GM19193 (cell line): ENCODE results near the gene IMPACT.

Experiments
- POLR2A ChIP-seq: IDR thresholded peaks from 4 replicates; pipeline ENCODE4 v1.6.1; 2011; ENCODE audit not compliant: insufficient read depth, insufficient read length; ENCODE audit errors: extremely low read depth

IMPACT gene

DNA sequence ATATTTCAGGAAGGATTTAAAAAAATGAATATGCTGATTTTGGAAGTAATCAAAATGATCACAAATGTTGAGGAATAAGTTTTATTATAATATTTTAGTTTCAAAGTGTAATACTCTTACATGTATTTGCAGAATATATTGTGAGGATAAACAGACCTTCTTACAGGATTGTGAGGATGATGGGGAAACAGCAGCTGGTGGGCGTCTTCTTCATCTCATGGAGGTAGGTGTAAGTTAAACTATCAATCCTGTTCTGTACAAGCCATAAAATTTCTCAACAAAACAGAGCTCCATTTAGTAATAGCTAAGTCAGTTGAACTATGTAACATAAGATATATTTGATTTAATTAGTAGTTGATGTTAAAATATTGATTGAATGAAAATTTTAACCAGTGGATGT lies 21.5 kb downstream of the IMPACT start:
- no peak for TF ChIP-seq POLR2A

GRCh38 chr18:24456549-24456948 lies 30.1 kb downstream of the IMPACT start:
- no peak for TF ChIP-seq POLR2A

GRCh38 chr18:24459772-24460171 lies 33.3 kb downstream of the IMPACT start:
- no peak for TF ChIP-seq POLR2A

DNA sequence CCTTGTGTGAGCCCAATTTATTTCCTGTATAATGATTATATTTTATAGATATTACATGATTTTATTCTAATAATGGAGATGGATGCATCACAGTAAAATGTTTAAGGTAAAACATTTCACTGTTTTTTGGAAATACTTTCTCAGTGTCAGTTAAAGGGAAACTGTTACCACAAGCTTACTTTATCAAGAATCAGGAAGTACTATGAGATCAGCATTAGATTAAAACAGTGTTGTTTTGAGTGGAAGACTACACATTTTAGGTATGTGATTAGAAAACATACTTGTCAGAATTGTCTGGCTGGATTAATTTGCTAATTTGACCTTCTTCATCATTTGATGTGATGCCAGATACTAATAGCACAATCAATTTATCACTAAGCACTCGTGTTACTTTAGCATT lies 33.9 kb downstream of the IMPACT start, which contains the start of gene HRH4:
Gene HRH4, plus strand, starts transcription at position 250 of the 400 bp plus-strand sequence. Its CDS starts 92 bp downstream, at position 342.
- TF ChIP-seq POLR2A = no peak

GRCh38 chr18:24461996-24462395 lies 35.5 kb downstream of the IMPACT start:
- TF ChIP-seq POLR2A = no peak

DNA sequence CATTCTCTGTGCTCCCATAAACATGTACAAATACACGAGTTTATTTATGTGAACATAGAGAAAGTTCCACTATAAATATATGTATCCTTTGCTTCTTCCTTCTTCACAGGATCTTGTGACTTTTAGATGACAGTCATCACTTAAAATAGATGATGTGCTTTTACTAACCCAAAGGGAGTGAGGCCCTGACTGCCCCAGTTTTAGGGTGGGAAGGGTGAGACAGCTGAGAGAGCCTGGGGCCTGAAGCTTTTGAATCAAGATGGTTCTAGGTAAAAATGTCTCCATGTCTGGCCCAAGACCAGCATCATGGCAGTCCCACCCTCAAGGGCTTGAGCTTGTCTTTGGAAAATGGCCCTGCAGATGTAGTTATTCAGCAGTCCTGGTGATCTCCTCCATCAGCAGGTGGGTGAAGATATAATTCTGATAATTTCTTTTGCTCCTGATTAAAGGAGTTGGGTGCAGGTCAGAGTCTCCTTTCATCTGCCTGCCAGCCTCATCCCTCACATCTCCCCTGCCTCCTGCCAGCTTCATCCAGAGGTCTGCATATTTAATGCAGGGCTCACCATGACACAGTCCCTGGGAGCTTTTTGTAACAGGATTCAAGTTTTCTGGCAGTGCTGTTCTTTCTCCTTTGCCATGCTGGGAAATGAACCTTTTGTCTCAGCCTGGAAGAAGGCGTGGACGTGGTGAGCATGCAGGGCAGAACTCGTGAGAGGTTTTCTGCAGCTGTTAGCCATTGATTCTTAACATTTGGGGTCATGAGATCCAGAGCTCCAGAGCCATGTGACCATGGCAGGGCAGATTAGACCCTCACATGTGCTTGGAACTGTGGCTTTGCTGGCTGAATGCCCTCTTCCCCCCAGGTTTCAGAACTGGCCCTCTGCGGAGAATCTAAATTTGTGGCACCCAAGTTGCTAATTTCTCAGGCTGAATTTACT lies 36.6 kb downstream of the IMPACT start:
- no peak for TF ChIP-seq POLR2A

GRCh38 chr18:24465486-24465885 lies 39.0 kb downstream of the IMPACT start:
- no peak for TF ChIP-seq POLR2A

DNA sequence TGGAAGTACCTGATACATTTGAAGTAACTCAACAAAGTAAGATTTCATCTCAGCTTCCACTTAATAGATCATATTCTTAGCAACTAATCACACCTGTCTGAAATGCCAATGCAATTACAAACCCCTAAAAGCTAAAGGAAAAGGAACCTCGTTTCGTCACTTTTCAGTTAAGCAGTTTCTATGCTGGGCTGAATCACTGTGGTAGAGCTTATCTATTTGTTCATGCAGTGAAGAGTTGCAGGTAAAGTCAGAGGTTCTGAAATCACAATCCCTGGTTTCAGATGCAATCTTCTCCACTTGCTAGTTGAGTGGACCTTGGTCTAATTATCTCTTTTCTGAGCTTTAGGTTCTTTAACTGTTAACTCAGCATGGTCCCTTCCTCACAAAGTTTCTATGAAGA lies 40.3 kb downstream of the IMPACT start:
- no peak for TF ChIP-seq POLR2A

- no peak for TF ChIP-seq POLR2A
Measured at GRCh38 chr18:24470022-24470618, 43.6 kb downstream of the IMPACT start.

DNA sequence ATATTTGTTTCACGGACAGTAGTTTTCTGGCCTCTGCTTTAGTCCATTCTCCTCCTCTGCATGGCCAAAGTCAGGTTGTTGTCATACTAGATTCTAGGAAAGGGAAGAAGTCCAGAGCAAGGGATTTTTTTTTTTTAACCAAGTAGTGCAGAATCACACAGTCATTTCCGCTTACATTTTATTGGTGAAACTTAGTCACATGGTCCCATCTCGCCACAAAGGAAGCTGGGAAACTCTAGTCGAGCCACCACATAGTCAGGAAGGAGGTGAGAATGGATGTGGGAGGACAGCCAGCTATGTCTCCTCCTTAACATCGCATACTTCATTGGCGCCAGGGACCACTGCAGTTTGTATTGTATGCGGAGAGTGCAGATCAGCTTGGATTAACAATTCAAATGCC lies 44.3 kb downstream of the IMPACT start:
- no peak for TF ChIP-seq POLR2A

DNA sequence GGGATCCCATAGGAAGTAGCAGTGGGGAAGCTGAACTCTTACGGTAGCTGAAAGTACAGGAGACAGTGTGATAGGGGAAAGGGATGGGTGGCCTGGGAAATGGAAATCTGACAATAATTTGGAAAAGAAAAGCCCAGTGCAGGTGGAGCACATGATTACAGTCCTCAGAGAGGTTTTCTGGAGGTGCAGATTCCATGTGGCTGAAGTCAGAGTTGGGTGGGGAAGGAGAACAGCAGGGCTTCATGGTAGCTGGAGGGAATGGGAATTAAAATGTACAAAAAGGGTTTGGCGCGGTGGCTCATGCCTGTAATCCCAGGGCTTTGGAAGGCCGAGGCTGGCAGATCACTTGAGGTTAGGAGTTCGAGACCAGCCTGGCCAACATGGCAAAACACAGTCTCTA lies 46.1 kb downstream of the IMPACT start:
- TF ChIP-seq POLR2A = no peak

- no peak for TF ChIP-seq POLR2A
Measured at GRCh38 chr18:24474406-24474805, 47.9 kb downstream of the IMPACT start.

GRCh38 chr18:24475926-24476589 lies 49.6 kb downstream of the IMPACT start:
- no peak for TF ChIP-seq POLR2A

- TF ChIP-seq POLR2A = no peak
Measured at GRCh38 chr18:24479371-24479770, 52.9 kb downstream of the IMPACT start.

- TF ChIP-seq POLR2A = no peak
Measured at GRCh38 chr18:24482821-24483220, 56.4 kb downstream of the IMPACT start.
